NCI-H128 (cell line): ENCODE data around the gene FRY.

Experiments
- DNase-seq: peaks from one replicate; lab custom pipeline; 2025; ENCODE audit not compliant: unreplicated experiment; lab: John Stamatoyannopoulos, UW

FRY gene

DNA sequence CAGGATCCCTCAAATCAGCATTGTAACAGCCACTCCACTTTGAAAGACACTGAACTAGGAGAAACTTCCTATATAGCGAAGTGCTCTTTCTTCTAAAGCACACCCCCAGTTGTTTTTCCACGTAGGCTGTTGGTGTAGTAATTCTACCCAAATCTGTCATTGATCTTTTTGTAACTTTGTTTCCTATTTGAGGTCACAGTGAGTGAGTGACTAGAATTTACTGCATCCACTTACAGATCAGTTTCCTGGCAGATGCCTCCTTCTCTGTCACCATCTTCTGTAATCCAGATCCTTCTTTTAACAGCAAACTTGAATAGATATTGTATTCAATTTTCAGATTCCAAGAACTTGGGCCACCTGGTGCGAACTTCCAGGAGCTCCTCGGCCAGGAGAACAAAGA lies 268.3 kb downstream of the FRY start:
- DNase-seq, result no peak

DNA sequence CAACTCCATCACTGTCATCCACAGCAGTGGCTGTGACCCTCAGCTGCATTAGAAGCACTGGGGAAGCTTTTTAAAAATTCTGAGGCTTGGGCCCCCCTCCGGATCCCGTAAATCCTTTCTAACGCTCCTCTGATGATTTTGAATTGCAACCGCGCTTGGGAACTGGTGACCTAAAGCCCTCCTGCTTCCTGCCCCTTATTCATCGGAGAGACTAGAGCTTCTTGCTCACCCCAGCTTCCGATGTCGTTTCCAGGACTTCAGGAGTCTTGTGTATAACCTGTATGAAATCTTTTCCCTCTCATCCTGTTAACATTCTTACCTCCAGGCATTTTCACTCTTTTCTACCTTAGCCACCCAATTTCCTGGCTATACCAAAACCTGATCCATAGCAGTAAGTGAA lies 268.8 kb downstream of the FRY start:
- DNase-seq, result no peak

DNA sequence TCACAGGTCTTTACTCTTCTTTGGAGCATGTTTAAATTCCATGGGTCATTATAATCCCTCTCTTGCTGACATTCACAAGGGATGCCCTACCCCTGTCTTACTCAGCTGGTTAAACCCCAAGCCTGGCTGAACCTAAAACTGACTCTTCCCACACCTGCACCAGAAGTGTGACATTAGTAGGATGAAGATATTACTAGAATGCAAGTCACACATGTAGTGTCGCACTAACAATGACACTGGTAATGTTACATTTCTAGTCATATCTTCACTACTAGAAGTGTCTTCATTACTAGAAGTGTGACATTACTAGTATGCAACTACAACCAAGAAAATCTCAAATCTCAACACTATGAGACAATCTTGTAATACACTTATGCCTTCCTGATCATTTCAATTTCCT lies 269.3 kb downstream of the FRY start:
- DNase-seq, result no peak

DNA sequence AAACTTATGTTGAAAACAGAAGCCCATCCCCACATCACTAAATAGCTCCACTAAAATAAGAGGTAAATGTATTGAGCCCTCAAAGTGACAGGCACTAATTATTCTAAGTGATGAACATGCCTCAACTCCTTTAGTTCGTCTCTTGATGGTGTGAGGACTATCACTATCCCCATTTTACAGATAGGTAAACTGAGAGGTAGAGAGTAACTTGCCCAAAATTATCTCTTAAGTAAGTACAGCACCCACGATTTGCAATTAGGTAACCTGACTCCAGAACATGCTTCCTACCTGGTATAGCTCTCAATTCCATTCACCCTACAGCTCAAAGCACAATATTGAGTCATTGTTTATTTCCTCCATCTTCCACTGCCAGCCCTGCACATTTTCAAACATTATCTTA lies 270.9 kb downstream of the FRY start:
- no peak for DNase-seq

DNA sequence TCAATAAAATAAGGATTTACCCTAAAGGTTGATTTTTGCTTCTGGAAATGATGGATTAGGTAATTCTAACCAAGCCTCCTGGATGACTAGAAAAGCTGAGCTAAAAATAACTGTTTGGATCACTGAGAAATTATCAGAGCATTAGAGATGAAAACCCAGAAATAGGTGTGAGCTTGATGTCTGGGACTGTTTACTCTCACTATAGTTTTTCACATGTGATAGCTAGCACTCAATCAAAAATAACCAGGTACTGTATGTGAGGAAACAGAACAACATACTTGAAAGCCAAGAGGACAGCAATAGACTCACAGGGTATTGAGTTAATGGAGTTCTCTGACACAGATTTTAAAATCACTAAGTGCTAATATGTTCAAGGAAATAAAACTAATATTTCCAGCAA lies 274.1 kb downstream of the FRY start:
- no peak for DNase-seq

- DNase-seq, result no peak
Measured at GRCh38 chr13:32309312-32310133, 277.9 kb downstream of the FRY start.

GRCh38 chr13:32310134-32310706 lies 278.6 kb downstream of the FRY start:
- DNase-seq, result no peak

GRCh38 chr13:32311188-32311897 lies 279.8 kb downstream of the FRY start:
- no peak for DNase-seq

DNA sequence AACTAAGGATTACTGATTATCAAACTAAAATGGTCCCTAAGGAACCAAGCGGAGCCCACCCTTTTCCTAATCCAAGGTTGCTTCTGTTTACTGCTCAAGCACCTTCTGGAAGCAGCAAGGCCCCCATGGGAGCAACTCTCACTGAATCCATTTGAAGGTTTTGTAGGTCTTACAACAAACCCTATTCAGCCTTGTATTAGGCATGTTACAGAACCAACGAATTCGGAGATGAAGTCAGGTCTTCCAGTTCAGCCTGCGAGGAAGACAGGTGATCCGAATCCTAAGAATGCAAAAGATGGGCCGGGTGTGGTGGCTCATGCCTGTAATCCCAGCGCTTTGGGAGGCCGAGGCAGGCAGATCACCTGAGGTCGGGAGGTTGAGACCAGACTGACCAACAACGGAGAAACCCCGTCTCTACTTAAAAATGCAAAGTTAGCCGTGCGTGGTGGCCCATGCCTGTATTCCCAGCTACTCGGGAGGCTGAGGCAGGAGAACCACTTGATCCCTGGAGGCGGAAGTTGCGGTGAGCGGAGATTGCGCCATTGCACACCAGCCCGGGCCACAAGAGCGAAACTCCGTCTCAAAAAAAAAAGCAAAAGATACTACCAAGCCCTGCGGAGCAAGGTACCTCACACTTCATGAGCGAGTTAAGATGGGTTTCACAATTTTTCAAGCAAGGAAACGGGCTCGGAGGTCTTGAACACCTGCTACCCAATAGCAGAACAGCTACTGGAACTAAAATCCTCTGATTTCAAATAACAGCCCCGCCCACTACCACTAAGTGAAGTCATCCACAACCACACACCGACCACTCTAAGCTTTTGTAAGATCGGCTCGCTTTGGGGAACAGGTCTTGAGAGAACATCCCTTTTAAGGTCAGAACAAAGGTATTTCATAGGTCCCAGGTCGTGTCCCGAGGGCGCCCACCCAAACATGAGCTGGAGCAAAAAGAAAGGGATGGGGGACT lies 283.0 kb downstream of the FRY start:
- DNase-seq, result no peak

- peak; percentile 62 for DNase-seq
Measured at GRCh38 chr13:32315238-32316027, 283.9 kb downstream of the FRY start, which contains the start of the genes BRCA2 and ZAR1L. TSS of gene BRCA2 (plus strand) at chr13:32315508. CDS start at chr13:32316461, 953 bp downstream. TSS of gene ZAR1L (minus strand) at chr13:32315363. CDS start at chr13:32311925, 3,438 bp downstream.

GRCh38 chr13:32316028-32316339 lies 284.4 kb downstream of the FRY start:
- no peak for DNase-seq

- no peak for DNase-seq
Measured at GRCh38 chr13:32316501-32316900, 284.9 kb downstream of the FRY start.

DNA sequence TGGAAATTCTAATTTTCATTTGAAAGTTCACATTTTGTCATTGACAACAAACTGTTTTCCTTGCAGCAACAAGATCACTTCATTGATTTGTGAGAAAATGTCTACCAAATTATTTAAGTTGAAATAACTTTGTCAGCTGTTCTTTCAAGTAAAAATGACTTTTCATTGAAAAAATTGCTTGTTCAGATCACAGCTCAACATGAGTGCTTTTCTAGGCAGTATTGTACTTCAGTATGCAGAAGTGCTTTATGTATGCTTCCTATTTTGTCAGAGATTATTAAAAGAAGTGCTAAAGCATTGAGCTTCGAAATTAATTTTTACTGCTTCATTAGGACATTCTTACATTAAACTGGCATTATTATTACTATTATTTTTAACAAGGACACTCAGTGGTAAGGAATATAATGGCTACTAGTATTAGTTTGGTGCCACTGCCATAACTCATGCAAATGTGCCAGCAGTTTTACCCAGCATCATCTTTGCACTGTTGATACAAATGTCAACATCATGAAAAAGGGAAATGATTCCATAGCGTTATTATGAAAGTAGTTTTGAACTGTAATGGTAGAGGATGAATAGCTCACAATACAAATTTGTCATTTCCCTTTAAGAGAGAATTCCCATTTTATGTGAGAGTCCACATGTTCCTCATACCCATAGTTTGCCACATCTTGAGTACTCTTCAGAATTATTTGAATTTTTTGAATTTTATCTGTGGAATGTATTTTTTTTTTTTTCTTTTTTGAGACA lies 286.3 kb downstream of the FRY start:
- DNase-seq, result no peak

GRCh38 chr13:32320528-32320927 lies 289.0 kb downstream of the FRY start:
- DNase-seq, result no peak

DNA sequence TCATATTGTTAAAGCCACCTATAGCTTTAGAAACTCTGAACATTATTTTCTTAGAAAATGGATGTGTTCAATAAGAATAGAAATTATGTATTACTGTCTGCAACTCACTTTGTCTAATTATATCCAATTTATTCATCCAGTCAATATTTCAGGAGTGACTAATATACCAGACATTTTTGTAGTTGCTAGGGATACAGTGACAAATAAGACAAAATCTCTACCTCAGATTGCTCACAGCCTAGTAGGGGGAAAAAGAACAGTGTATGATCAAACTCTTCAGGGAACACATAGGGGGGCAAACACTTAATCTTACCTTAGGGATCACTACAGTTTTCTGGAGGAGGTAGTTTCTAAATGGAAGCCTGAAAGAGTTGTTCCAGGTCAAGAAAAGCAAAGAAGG lies 292.3 kb downstream of the FRY start:
- DNase-seq, result no peak

GRCh38 chr13:32330441-32330840 lies 298.9 kb downstream of the FRY start:
- DNase-seq, result no peak

DNA sequence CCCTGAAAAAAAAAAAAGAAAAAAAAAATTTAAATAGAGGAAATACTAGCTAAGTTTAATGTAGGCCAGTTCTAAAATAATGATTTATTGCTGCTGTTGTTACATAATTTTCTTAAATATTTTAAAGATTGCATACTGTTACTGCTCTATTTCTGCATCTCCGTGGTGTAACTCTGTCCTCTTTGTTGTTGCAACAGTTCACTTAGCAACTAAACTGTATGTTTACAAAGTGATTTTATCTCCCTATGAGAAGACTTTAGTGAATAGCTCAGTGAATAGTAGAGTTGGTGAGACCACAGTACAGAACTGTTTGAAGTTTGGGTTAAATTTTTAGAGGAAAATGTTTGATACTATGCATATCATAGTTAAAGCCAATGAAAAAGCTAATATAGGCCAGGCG lies 303.1 kb downstream of the FRY start:
- no peak for DNase-seq

GRCh38 chr13:32340914-32341313 lies 309.3 kb downstream of the FRY start:
- DNase-seq, result no peak

DNA sequence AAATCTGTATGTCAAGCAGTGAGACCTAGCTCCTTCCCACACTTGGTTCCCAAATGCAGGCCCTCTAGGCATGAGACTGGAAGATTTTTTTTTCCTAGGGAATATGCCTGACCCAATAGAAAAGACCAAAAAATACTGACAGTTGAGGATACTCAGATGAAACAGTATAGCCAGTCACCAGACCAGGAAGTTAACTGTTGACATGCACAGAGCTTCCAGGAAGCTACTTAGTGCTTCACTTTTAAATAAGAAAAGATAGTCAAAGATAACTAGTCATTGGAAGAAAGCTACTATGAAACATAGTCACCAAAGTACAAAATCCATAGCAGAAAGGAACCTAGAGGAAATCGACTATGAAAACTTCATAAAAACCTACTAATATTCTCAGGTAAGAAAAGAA lies 316.1 kb downstream of the FRY start:
- no peak for DNase-seq
